ENCODE measurements around the gene BCL2L1. TPM values are rescaled to one million over a fixed set of nuclear protein-coding genes. Genes with fewer than 3 reads are reported as not detected.
"Not testable (repeated sequence)": the region's sequence is repeated elsewhere in the genome, so short reads cannot be mapped to it uniquely, and the experiment has no call there.

Gene BCL2L1
- total RNA-seq, 2 experiments from 2014 or later = 87.9 to 89.2 TPM

DNA sequence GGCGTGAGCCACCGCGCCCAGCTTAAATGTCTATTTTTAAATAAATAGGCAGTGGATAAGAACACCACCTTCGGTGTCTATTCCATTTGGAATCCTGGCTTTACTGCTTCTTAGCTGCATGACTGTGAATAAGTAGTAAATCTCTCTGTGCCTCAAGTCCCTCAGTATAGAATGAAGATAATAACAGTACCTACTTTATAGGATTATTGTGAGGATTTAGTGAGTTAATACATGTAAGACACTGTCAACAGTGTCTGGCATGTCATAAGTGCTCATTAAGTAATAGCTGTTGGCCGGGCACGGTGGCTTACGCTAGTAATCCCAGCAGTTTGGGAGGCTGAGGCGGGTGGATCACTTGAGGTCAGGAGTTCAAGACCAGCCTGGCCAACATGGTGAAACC lies 26.6 kb upstream of the BCL2L1 start:
- Mint-ChIP-seq H3K4me3 (no peak overlapping the region), H3K27me3 (ENCODE audit: low read depth) (no peaks in the 10 kb centered on the region), H3K4me1 (ENCODE audit: low read depth) (no peaks in the 10 kb centered on the region), H3K9me3 (no peaks in the 10 kb centered on the region), H3K27ac (no peak overlapping the region), H3K36me3 (ENCODE audit: low read depth) (peaks cover 31% of the 10 kb centered on the region)
- CTCF ChIA-PET = interaction anchor here (0.6 to 2.0 kb wide), 3 partner anchors 11 to 90 kb away, joined by 3 to 5 read pairs (median 4); partner anchors contain the start of gene TPX2
- intact Hi-C loops (cut with micrococcal nuclease) = no loop called here
- no peak for DNase-seq

DNA sequence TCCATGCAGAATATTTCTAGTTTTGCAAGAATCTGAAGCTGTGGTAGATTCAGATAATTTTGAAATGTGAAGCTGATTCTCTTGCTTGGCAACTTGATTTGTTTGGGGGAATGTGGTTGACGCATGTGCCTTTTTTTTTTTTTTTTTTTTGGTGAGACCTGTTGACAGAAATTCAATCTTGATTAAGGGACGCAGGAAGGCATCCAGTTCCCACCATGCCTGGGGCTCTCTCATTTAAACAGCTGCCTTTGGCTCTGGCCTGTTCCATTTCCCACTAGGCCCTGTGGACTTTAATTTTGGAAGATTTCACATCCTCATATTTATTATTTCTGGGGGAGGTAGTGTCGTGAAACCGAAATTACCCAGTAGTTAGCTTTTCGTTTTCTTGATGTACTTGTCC lies 25.0 kb upstream of the BCL2L1 start:
- no peak overlapping the region for H3K4me3 Mint-ChIP-seq
- DNase-seq = no peak
- no peaks in the 10 kb centered on the region for H3K27me3 Mint-ChIP-seq (ENCODE audit: low read depth)
- H3K4me1 Mint-ChIP-seq (ENCODE audit: low read depth) = no peaks in the 10 kb centered on the region
- H3K9me3 Mint-ChIP-seq = no peaks in the 10 kb centered on the region
- peaks cover 26% of the 10 kb centered on the region for H3K36me3 Mint-ChIP-seq (ENCODE audit: low read depth)
- intact Hi-C loops (cut with micrococcal nuclease) = no loop called here
- CTCF ChIA-PET = interaction anchor here (1.6 kb wide), 1 partner anchor 19 kb away, joined by 4 read pairs; no protein-coding TSS in a partner anchor
- H3K27ac Mint-ChIP-seq = no peak overlapping the region

DNA sequence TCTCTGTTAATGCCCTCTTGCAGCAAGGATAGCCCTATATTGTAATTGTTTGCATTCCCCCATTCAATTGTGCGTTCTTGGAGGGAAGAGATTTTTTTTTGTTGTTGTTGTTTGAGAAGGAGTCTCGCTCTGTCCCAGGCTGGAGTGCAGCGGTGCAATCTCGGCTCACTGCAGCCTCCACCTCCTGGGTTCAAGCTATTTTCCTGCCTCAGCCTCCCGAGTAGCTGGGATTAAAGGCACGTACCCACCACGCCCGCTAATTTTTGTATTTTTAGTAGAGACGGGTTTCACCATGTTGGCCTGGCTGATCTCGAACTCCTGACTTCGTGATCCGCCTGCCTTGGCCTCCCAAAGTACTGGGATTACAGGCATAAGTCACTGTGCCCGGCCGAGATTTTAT lies 24.4 kb upstream of the BCL2L1 start:
- H3K27ac Mint-ChIP-seq; H3K4me1 Mint-ChIP-seq (ENCODE audit: low read depth); CTCF ChIA-PET; H3K9me3 Mint-ChIP-seq; DNase-seq; H3K4me3 Mint-ChIP-seq; H3K27me3 Mint-ChIP-seq (ENCODE audit: low read depth); intact Hi-C loops (cut with micrococcal nuclease): not testable (repeated sequence)
- peaks cover 28% of the 10 kb centered on the region for H3K36me3 Mint-ChIP-seq (ENCODE audit: low read depth)

DNA sequence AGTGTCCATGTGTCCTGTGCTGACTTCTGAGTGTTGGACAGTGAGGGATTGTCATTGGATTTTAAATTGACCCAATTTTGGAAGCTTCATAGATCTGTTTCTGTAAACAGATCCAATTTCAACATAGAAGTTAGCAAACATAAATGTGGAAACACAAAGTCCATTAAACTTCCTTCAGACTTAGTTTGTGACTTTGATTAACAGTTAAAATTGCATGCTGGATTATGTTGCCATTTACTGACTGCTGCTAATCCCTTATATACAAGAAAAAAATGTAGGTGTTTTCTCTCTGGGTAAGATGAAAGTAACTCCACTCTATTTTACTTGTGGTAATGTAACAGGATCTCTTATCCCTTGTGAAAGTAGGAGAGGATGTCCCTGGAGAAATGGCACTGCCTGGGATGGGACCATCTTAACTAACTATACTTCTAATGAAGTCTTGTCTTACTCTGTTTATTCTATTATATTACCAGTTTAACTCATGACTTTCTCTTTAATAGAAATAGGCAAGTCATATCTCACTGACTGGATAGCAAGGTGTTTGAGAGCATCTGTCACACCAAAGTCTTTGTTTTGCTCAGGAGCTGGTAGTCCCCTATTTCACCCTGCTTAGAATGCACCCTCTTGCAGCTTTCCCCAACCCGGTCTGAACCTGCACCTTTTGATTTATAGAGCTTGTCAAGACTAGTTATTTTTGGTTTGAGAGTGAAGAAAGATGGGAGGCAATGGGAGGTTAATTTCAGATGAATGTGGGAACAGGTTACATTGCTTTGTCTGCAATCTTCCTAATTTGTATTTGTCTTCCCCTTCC lies 23.6 kb upstream of the BCL2L1 start:
- CTCF ChIA-PET = interaction anchor here (1.1 to 1.6 kb wide), 3 partner anchors 14 to 134 kb away, joined by 3 read pairs; no protein-coding TSS in a partner anchor
- Mint-ChIP-seq H3K4me3 (no peak overlapping the region), H3K4me1 (ENCODE audit: low read depth) (peaks cover 3% of the 10 kb centered on the region), H3K27me3 (ENCODE audit: low read depth) (no peaks in the 10 kb centered on the region), H3K27ac (no peak overlapping the region), H3K36me3 (ENCODE audit: low read depth) (peaks cover 29% of the 10 kb centered on the region), H3K9me3 (no peaks in the 10 kb centered on the region)
- intact Hi-C loops (cut with micrococcal nuclease) = no loop called here
- DNase-seq = no peak

DNA sequence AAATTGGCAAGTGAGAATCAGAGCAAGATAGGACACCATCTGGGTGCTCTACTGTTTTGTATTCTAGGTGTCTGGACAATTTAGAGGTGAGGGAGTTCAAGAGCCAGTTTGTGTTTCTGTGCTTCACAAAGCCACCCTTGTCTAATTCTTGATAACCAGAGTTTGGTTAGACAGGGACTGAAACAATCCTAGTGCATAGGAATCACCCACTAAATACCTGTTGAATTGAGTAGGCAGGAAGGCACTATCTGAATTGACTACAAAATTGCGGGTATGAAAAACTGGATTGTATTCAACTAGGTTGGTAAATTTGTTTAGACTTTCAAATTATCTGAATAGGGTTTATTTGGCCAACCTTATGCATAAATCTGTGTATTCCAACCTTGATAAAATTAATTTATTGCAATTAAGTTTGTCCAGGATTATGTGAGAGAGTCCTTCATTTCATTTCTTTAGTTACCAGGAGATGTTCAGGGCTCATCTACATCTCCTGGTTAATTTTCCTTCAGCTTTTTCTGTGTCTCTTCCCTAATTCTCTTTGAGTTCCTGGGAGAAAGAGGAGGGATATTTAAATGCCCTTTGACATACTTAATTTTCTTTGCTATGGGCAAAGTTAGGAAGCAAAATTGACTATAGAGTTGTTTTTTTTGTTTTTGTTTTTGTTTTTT lies 18.1 kb upstream of the BCL2L1 start:
- intact Hi-C loops (cut with micrococcal nuclease) = no loop called here
- CTCF ChIA-PET = interaction anchor here (0.7 to 0.8 kb wide), 2 partner anchors 12 to 296 kb away, joined by 3 read pairs; no protein-coding TSS in a partner anchor
- H3K9me3 Mint-ChIP-seq = no peaks in the 10 kb centered on the region
- H3K4me1 Mint-ChIP-seq (ENCODE audit: low read depth) = peaks cover 4% of the 10 kb centered on the region
- no peaks in the 10 kb centered on the region for H3K27me3 Mint-ChIP-seq (ENCODE audit: low read depth)
- H3K27ac Mint-ChIP-seq = no peak overlapping the region
- peaks cover 18% of the 10 kb centered on the region for H3K36me3 Mint-ChIP-seq (ENCODE audit: low read depth)
- peak overlapping the region; percentile 27 for H3K4me3 Mint-ChIP-seq
- no peak for DNase-seq

DNA sequence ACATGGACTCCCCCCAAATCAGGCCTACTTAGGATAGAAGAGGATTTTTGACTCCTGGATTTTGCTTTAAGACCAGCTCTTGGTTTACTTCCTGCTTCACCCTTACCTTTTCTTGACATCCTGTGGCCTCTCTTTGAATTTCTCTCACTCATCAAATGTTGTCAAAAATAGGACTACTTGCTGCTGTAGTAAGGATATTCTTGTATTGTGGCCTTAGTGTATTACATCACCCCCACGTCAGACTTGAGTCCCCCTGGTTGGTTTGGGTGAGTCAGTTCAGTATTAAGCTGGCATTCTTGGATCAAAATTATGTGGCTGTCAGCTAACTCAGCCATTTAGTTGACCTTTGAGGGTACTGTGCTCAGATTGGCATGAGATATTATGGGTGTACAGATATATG lies 17.5 kb upstream of the BCL2L1 start:
- CTCF ChIA-PET = interaction anchor here (0.7 to 2.5 kb wide), 4 partner anchors 12 to 297 kb away, joined by 3 to 15 read pairs (median 5); no protein-coding TSS in a partner anchor

DNA sequence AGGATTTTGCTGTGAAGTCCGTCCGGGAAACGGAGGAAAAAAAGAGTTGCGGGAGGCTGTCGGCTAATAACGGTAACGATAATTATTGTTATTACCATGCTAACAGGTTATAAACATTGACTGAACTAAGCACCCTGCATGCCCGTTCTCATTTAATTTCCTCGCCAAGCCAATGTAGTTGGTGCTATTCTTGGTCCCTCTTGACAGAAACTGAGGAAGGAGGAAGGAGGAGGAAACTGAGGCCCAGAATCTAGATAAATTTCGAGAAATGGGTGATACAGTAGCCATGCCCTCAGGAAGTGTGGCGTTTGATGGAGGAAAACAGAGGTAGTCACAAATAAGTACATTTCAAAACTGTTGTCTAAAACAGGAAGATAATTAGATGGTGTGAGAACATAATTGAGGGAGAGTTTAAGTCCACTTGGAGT lies 16.9 kb upstream of the BCL2L1 start:
- Mint-ChIP-seq H3K4me3 (no peak overlapping the region), H3K9me3 (no peaks in the 10 kb centered on the region), H3K36me3 (ENCODE audit: low read depth) (peaks cover 10% of the 10 kb centered on the region), H3K4me1 (ENCODE audit: low read depth) (peaks cover 4% of the 10 kb centered on the region), H3K27ac (no peak overlapping the region), H3K27me3 (ENCODE audit: low read depth) (no peaks in the 10 kb centered on the region)
- CTCF ChIA-PET = interaction anchor here (1.6 to 2.5 kb wide), 3 partner anchors 10 to 106 kb away, joined by 5 to 15 read pairs (median 7); no protein-coding TSS in a partner anchor
- intact Hi-C loops (cut with micrococcal nuclease) = loop anchor here (1.0 to 5.0 kb wide), 5 partner anchors 16 to 213 kb away; partner anchors contain the start of gene PDRG1
- DNase-seq = no peak

More for the DNA sequence above, 17.5 kb upstream of the BCL2L1 start:
- no peak overlapping the region for H3K27ac Mint-ChIP-seq
- no peaks in the 10 kb centered on the region for H3K9me3 Mint-ChIP-seq
- no peaks in the 10 kb centered on the region for H3K27me3 Mint-ChIP-seq (ENCODE audit: low read depth)
- H3K4me1 Mint-ChIP-seq (ENCODE audit: low read depth) = peaks cover 4% of the 10 kb centered on the region
- intact Hi-C loops (cut with micrococcal nuclease) = no loop called here
- no peak overlapping the region for H3K4me3 Mint-ChIP-seq
- peak; percentile 61 for DNase-seq
- peaks cover 15% of the 10 kb centered on the region for H3K36me3 Mint-ChIP-seq (ENCODE audit: low read depth)

DNA sequence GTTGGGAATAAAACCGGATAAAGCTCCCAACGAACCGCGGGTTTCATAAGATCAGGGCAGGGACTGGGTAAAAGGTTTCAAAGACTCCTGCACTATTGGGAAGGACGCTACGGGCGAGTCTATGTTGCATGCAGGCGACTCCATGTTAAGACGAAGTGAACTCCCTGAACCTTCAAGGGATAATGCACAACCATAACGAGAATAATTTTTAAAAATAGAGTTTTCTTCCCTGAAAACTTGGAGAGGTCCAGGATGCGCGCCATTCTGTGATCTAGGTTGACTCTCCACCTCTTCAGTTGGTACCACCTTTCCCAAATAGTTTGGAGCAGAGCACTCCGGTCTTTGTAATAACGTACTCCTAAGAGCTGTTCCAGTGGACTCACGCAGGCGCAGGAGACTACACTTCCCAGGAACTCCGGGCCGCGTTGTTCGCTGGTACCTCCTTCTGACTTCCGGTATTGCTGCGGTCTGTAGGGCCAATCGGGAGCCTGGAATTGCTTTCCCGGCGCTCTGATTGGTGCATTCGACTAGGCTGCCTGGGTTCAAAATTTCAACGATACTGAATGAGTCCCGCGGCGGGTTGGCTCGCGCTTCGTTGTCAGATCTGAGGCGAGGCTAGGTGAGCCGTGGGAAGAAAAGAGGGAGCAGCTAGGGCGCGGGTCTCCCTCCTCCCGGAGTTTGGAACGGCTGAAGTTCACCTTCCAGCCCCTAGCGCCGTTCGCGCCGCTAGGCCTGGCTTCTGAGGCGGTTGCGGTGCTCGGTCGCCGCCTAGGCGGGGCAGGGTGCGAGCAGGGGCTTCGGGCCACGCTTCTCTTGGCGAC lies 16.3 kb upstream of the BCL2L1 start, which contains the start of gene TPX2:
Gene TPX2 (plus strand): TSS at position 562 of the 821 bp plus-strand sequence. CDS start 18,187 bp downstream, outside the sequence.
- intact Hi-C loops (cut with micrococcal nuclease) = loop anchor here (1.0 to 5.0 kb wide), 5 partner anchors 16 to 213 kb away; partner anchors contain the start of gene PDRG1
- CTCF ChIA-PET = interaction anchor here (0.6 to 2.5 kb wide), 8 partner anchors 11 to 172 kb away, joined by 3 to 15 read pairs (median 6); no protein-coding TSS in a partner anchor
- H3K4me1 Mint-ChIP-seq (ENCODE audit: low read depth) = peaks cover 4% of the 10 kb centered on the region

DNA sequence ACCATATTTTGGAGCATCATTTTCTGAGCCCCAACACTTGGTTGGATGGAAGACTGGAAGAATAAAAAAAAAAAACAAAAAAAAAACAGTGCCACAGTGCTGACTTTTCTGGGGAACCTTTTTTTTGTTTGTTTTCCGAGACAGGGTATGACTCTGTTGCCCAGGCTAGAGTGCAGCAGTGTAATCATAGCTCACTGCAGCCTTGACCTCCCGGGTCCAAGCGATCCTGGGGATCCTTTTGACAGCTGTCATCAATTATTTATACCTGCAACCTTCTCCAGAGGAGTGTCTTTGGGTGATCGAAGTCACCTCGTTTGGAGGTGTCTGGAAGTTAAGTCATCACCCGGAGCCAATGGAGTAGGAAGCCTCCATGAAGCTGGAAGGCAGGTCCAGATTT lies 8.7 kb upstream of the BCL2L1 start:
- no peak overlapping the region for H3K4me3 Mint-ChIP-seq
- no peak for DNase-seq
- H3K4me1 Mint-ChIP-seq (ENCODE audit: low read depth) = peaks cover 2% of the 10 kb centered on the region
- no peak overlapping the region for H3K27ac Mint-ChIP-seq
- CTCF ChIA-PET = interaction anchor here (0.6 kb wide), 2 partner anchors 102 to 170 kb away, joined by 3 read pairs; no protein-coding TSS in a partner anchor
- no peaks in the 10 kb centered on the region for H3K27me3 Mint-ChIP-seq (ENCODE audit: low read depth)
- H3K9me3 Mint-ChIP-seq = no peaks in the 10 kb centered on the region
- intact Hi-C loops (cut with micrococcal nuclease) = no loop called here
- no peaks in the 10 kb centered on the region for H3K36me3 Mint-ChIP-seq (ENCODE audit: low read depth)

More for the DNA sequence above, 16.3 kb upstream of the BCL2L1 start, which contains the start of gene TPX2:
- peak; percentile 95 for DNase-seq
- no peak within 1 kb of the TSS for H3K27ac Mint-ChIP-seq
- H3K27me3 Mint-ChIP-seq (ENCODE audit: low read depth) = no peaks in the 10 kb centered on the region
- no peak within 1 kb of the TSS for H3K4me3 Mint-ChIP-seq
- peaks cover 6% of the 10 kb centered on the region for H3K36me3 Mint-ChIP-seq (ENCODE audit: low read depth)
- H3K9me3 Mint-ChIP-seq = no peaks in the 10 kb centered on the region

DNA sequence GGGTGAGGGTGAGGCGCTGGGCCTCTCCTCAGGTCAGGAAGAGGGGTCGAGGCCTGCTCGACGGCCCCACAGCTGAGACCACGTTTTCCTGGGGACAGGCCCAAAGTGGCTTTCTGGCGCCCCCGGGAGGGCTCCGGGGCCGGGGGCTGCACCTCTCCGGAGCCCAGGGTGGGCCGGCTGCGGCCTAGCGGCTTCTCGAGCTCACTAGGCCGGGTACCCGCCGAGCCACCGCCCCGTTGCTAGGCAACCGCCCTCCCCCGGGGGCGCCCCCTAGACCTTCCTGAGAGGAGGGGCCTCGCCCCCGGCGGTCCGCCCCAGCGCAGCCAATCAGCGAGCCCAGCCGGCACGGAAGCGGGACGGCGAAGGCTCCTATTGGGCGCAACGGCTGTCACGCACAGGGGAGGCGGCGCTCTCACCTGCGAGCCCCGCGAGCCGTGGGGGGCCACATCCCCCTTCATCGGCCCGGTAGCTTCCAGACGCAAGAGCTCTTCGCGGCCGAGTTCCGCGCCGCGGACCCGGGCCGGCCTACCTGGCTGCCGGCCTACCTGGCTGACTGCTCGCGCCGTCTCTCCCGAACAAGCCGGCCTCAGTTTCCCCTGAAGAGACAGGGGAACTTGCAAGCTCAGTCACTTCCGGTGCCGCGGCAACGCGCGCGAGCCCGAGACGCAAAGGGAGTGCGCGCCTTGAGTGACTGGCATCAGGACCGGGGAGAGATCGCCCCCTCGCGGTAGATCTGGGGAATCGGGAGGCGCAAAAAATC lies 831 bp upstream of the BCL2L1 start:
- intact Hi-C loops (cut with micrococcal nuclease) = loop anchor here (1.0 to 2.0 kb wide), 8 partner anchors 8 to 209 kb away; partner anchors contain the start of genes HM13 and TPX2
- Mint-ChIP-seq H3K27ac (peak overlapping the region; percentile 99), H3K36me3 (ENCODE audit: low read depth) (peaks cover 39% of the 10 kb centered on the region), H3K27me3 (ENCODE audit: low read depth) (no peaks in the 10 kb centered on the region), H3K4me3 (peak overlapping the region; percentile 95), H3K9me3 (no peaks in the 10 kb centered on the region), H3K4me1 (ENCODE audit: low read depth) (peaks cover 5% of the 10 kb centered on the region)
- peak; percentile 99 for DNase-seq
- CTCF ChIA-PET = interaction anchor here (0.5 to 12.6 kb wide), 34 partner anchors 12 to 182 kb away, joined by 3 to 339 read pairs (median 4); partner anchors contain the start of genes COX4I2, ID1 and TPX2

DNA sequence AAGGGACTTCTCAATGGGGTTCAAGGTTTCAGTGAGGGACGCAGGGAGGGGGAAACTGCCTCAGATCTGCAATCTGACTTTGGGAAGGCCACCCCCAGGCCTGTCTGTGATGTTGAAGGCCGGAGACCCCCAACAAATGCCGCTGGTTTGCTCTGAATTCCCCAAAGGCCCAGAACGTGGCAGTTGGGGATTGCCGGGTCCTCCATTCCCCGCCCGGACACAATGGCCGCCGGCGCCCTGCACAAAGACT lies 326 bp upstream of the BCL2L1 start:
- Mint-ChIP-seq H3K9me3 (no peaks in the 10 kb centered on the region), H3K27me3 (ENCODE audit: low read depth) (no peaks in the 10 kb centered on the region), H3K4me1 (ENCODE audit: low read depth) (peaks cover 6% of the 10 kb centered on the region), H3K36me3 (ENCODE audit: low read depth) (peaks cover 42% of the 10 kb centered on the region), H3K27ac (peak overlapping the region; percentile 99), H3K4me3 (peak overlapping the region; percentile 95)
- CTCF ChIA-PET = interaction anchor here (0.5 to 12.6 kb wide), 22 partner anchors 12 to 181 kb away, joined by 3 to 339 read pairs (median 6); partner anchors contain the start of genes COX4I2 and ID1
- DNase-seq = no peak
- intact Hi-C loops (cut with micrococcal nuclease) = loop anchor here (1.0 to 2.0 kb wide), 7 partner anchors 8 to 208 kb away; partner anchors contain the start of genes HM13 and TPX2

Measured in activated naive CD4-positive, alpha-beta T cell treated with anti-CD3 and anti-CD28 coated beads for 36 hours (primary cell).